Fibroblast of mammary gland (primary cell): ENCODE measurements around the gene MICAL2.
A peak's percentile ranks its signal among the peaks of the same experiment; 100 is the strongest.

Experiments used
- DNase-seq: peaks from one replicate; pipeline ENCODE4 v3.0.0-alpha.2; 2010; ENCODE audit warnings: low read depth
- H3K4me3 ChIP-seq: 2 replicates; pipeline ENCODE4 v1.5.1; 2011; ENCODE audit warnings: low read depth, mild to moderate bottlenecking, low read length, moderate library complexity; ENCODE audit not compliant: control insufficient read depth
- CTCF ChIP-seq: conservative IDR thresholded peaks from 2 replicates; pipeline ENCODE4 v1.5.1; 2011; ENCODE audit warnings: low read depth, low read length, inconsistent platforms; ENCODE audit not compliant: control insufficient read depth, insufficient read depth

The MICAL2 gene

DNA sequence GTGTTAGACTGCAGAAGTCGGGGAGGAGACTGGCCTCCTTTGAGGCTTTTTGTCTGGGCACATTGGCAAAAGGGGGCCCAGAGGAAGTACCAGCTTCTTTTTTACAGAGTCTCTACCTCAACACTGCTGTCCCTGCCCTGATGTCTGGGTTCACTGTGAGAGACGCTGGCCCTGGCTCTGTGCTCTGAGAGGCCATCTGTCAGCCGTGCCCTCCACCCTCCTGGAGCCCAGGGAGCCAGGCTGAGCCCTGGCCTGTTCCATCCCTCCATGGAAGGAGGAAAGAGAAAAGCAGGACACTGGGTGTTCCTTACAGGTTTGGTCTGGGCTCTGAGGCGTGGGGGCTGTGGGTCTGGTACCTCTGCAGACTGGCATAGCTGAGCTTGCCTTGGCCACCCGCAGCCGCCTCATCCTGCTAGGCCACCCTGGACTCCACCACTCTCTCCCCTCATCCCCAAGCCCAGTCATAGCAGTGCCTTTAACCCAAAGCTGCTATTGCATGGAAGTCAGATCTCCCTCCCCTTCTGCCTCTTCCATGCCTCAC is 161.5 kb downstream of the MICAL2 start:
- no peak for DNase-seq
- TF ChIP-seq CTCF: no peak
- no peak overlapping the region for H3K4me3 ChIP-seq

DNA sequence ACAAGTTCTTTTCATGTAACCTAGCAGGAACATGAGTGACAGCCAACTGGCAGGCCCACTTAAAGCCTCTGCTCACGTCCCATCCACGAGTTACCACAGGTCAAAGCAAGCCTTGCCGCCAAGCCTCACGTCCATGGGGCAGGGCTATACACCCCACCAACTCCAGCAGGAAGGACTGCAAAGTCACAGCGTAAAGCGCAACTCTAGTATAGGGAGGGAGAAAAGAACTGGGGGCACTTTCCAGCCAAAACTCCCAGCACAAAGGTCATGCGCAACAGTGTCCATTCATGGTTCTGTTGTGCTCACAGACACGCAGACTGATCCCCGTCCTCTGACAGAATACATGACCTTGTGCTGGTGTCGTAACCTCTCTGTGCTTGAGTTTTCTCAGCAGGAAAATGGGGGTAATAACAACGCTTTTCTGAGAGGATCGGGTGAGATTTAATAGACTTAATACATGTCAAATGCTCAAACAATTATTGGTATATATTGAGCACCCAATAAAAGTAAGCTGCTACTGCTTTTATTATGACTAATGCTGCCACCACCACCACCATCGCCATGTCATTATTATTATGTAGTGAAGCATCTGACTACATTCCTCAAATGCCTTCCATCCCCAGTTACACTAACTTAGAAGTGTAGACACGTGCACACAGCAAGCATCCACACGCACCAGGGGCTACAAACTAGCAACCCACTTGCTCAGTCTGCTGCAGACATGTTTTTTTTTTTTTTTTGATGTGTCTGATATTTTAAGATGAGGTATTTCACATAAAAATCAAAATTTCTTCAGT is 162.6 kb downstream of the MICAL2 start:
- no peak for DNase-seq
- TF ChIP-seq CTCF: no peak
- H3K4me3 ChIP-seq: no peak overlapping the region

- no peak for DNase-seq
- TF ChIP-seq CTCF: no peak
Measured at GRCh38 chr11:12273618-12273995, 163.2 kb downstream of the MICAL2 start.

GRCh38 chr11:12274056-12274455 is 163.7 kb downstream of the MICAL2 start:
- no peak for DNase-seq
- TF ChIP-seq CTCF: no peak
- H3K4me3 ChIP-seq: no peak overlapping the region

More at GRCh38 chr11:12273618-12273995, 163.2 kb downstream of the MICAL2 start:
- H3K4me3 ChIP-seq: no peak overlapping the region

DNA sequence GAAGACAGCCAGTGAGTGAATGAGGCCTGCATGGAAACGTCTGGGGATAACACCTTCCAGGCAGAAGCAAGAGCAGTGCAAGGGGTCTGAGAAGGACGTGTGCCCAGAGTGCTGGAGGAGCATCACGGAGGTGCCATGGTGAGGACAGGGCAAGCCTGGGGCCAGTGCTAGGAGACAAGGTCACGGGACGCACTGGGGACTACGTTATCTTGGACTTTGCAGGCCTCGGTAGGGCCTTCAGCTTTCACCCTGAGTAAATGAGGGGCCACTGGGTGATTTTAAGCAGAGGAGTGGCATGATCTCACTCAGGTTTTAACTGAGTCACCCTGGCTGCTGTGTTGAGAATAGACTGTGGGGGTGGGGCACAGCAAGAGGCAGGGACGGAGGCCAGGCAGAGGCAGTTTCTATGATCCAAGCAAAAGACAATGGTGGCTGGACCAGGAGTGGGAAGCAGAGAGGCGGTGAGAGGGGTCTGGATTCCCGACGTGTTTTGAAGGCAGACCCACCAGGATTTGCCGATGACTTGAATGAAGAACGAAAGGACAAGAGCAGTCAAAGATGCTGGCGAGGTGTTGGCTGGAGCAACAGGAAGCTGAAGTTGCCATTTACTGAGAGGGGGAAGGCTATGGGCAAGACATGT is 164.3 kb downstream of the MICAL2 start:
- DNase-seq: peak; percentile 52
- no peak overlapping the region for H3K4me3 ChIP-seq
- no peak for TF ChIP-seq CTCF

- TF ChIP-seq CTCF: no peak
- no peak overlapping the region for H3K4me3 ChIP-seq
- DNase-seq: no peak
Measured at GRCh38 chr11:12275818-12276217, 165.4 kb downstream of the MICAL2 start.
